ENCODE data around the gene TCF7L1.
"Not testable (repeated sequence)": the region's sequence is repeated elsewhere in the genome, so short reads cannot be mapped to it uniquely, and the experiment has no call there.

Gene TCF7L1

GRCh38 chr2:85310330-85310729 is 177.1 kb downstream of the TCF7L1 start:
- in situ Hi-C loops (cut with MboI; ENCODE audit: low sequenced_read_pairs) = no loop called here

- in situ Hi-C loops (cut with MboI; ENCODE audit: low sequenced_read_pairs) = no loop called here
These were observed 179.2 kb downstream of the TCF7L1 start for GRCh38 chr2:85312404-85312803.

GRCh38 chr2:85314884-85315242 is 181.7 kb downstream of the TCF7L1 start:
- in situ Hi-C loops (cut with MboI; ENCODE audit: low sequenced_read_pairs) = no loop called here

- in situ Hi-C loops (cut with MboI; ENCODE audit: low sequenced_read_pairs) = not testable (repeated sequence)
These were observed 182.7 kb downstream of the TCF7L1 start for GRCh38 chr2:85315921-85316320.

- in situ Hi-C loops (cut with MboI; ENCODE audit: low sequenced_read_pairs) = no loop called here
These were observed 185.3 kb downstream of the TCF7L1 start for GRCh38 chr2:85318222-85319074.

- in situ Hi-C loops (cut with MboI; ENCODE audit: low sequenced_read_pairs) = no loop called here
These were observed 186.6 kb downstream of the TCF7L1 start for GRCh38 chr2:85319796-85320195.

GRCh38 chr2:85323351-85323987 is 190.3 kb downstream of the TCF7L1 start:
- in situ Hi-C loops (cut with MboI; ENCODE audit: low sequenced_read_pairs) = no loop called here

- in situ Hi-C loops (cut with MboI; ENCODE audit: low sequenced_read_pairs) = not testable (repeated sequence)
These were observed 190.8 kb downstream of the TCF7L1 start for GRCh38 chr2:85323988-85324367.

GRCh38 chr2:85324639-85325465 is 191.7 kb downstream of the TCF7L1 start:
- in situ Hi-C loops (cut with MboI; ENCODE audit: low sequenced_read_pairs) = no loop called here

GRCh38 chr2:85325466-85325811 is 192.2 kb downstream of the TCF7L1 start:
- in situ Hi-C loops (cut with MboI; ENCODE audit: low sequenced_read_pairs) = no loop called here

- in situ Hi-C loops (cut with MboI; ENCODE audit: low sequenced_read_pairs) = no loop called here
These were observed 193.4 kb downstream of the TCF7L1 start for GRCh38 chr2:85326406-85327159.

- in situ Hi-C loops (cut with MboI; ENCODE audit: low sequenced_read_pairs) = no loop called here
These were observed 194.1 kb downstream of the TCF7L1 start for GRCh38 chr2:85327160-85327821.

- in situ Hi-C loops (cut with MboI; ENCODE audit: low sequenced_read_pairs) = no loop called here
These were observed 194.8 kb downstream of the TCF7L1 start, which contains the start of gene TGOLN2 for GRCh38 chr2:85327822-85328617. TGOLN2 (minus strand) TSS chr2:85327989; CDS start chr2:85327962, 27 bp downstream.

GRCh38 chr2:85329181-85329651 is 196.0 kb downstream of the TCF7L1 start:
- in situ Hi-C loops (cut with MboI; ENCODE audit: low sequenced_read_pairs) = no loop called here

- in situ Hi-C loops (cut with MboI; ENCODE audit: low sequenced_read_pairs) = not testable (repeated sequence)
These were observed 196.5 kb downstream of the TCF7L1 start for GRCh38 chr2:85329701-85330100.

GRCh38 chr2:85330839-85331636 is 197.8 kb downstream of the TCF7L1 start:
- in situ Hi-C loops (cut with MboI; ENCODE audit: low sequenced_read_pairs) = no loop called here

GRCh38 chr2:85333877-85334276 is 200.7 kb downstream of the TCF7L1 start:
- in situ Hi-C loops (cut with MboI; ENCODE audit: low sequenced_read_pairs) = not testable (repeated sequence)

GRCh38 chr2:85334928-85335327 is 201.7 kb downstream of the TCF7L1 start:
- in situ Hi-C loops (cut with MboI; ENCODE audit: low sequenced_read_pairs) = no loop called here
